ENCODE results near the gene MRPL14. TPM values are rescaled to one million over a fixed set of nuclear protein-coding genes. Genes with fewer than 3 reads are reported as not detected.

MRPL14 gene
- total RNA-seq, 1 experiment from 2014 or later, result 69.6 TPM

GRCh38 chr6:44147256-44147655, 20.0 kb upstream of the MRPL14 start:
- ATAC-seq, result no peak
- no peak overlapping the region for H3K4me2 ChIP-seq (ENCODE audit: low read length)

More at GRCh38 chr6:44147256-44147655, 20.0 kb upstream of the MRPL14 start:
- BruUV-seq (replicated peaks), result no TSS peak
- no peaks in the 10 kb centered on the region for H3K79me2 ChIP-seq (ENCODE audit: insufficient read depth, low read length)
- H3K4me1 ChIP-seq (ENCODE audit: control insufficient read depth in 1 of 2, insufficient read depth in 2 of 2, low read length in 2 of 2), result peaks cover 0 to 6% of the 10 kb centered on the region in 2 experiments; a peak in 1 of 4 replicates
- H3K9me3 ChIP-seq (ENCODE audit: control insufficient read depth in 1 of 2, insufficient read depth in 1 of 2, low read depth in 1 of 2, low read length in 2 of 2), result no peaks in the 10 kb centered on the region
- peaks cover 20 to 22% of the 10 kb centered on the region in 2 experiments; a peak in 3 of 4 replicates for H3K36me3 ChIP-seq (ENCODE audit: control insufficient read depth in 1 of 2, insufficient read depth in 2 of 2, low read length in 2 of 2)
- no peaks in the 10 kb centered on the region for H4K20me1 ChIP-seq (ENCODE audit: insufficient read depth)
- CTCF ChIA-PET, result no interaction called here
- POLR2A ChIA-PET, result no interaction called here
- TF ChIP-seq CBX3 (IDR thresholded peaks at IDR 0.05; ENCODE audit: low read depth) (no peak), YY1 (IDR thresholded peaks at IDR 0.05; ENCODE audit: extremely low read depth, insufficient replicate concordance, low read depth, low read length) (no peak), SP1 (IDR thresholded peaks at IDR 0.05; ENCODE audit: low read depth) (no peak), SIN3A (IDR thresholded peaks at IDR 0.05; ENCODE audit: low read depth) (no peak), FOSL1 (IDR thresholded peaks at IDR 0.05; ENCODE audit: low read depth) (no peak), EGR1 (IDR thresholded peaks at IDR 0.05; ENCODE audit: low read depth) (no peak), EZH2 (IDR thresholded peaks at IDR 0.05) (no peak), ZBTB33 (IDR thresholded peaks at IDR 0.05; ENCODE audit: extremely low read depth, insufficient replicate concordance, low read length) (no peak), ELF1 (IDR thresholded peaks at IDR 0.05; ENCODE audit: borderline replicate concordance, low read depth) (no peak), CEBPB (IDR thresholded peaks at IDR 0.05; ENCODE audit: low read depth) (no peak), POLR2A (IDR thresholded peaks at IDR 0.05; ENCODE audit: borderline replicate concordance, extremely low read depth, insufficient read depth, insufficient read length) (no peak)
- H3K27me3 ChIP-seq (ENCODE audit: insufficient read depth, low read length), result no peaks in the 10 kb centered on the region
- H2AFZ ChIP-seq (ENCODE audit: low read depth, low read length, poor library complexity, severe bottlenecking), result no peak overlapping the region
- H3K4me3 ChIP-seq (replicated peaks in 1 of 2; ENCODE audit: low read depth in 1 of 2, low read length in 2 of 2), result no peak overlapping the region
- intact Hi-C loops (cut with micrococcal nuclease), result no loop called here
- H3K9ac ChIP-seq (ENCODE audit: low read length), result no peak overlapping the region
- H3K27ac ChIP-seq (ENCODE audit: low read depth, low read length), result no peak overlapping the region
- no peaks in the 10 kb centered on the region for H3K9me2 ChIP-seq (ENCODE audit: insufficient read depth)
- RAD21 ChIA-PET (ENCODE audit: low non-redundant PET in 1 of 2, low total read pairs in 2 of 2, uncharacterized antibody in 2 of 2, unreplicated experiment in 2 of 2), result no interaction called here
- no peak for DNase-seq (ENCODE audit: low read depth, low spot score)

Measured in HCT116 (cell line).